Measurements from ENCODE around the gene SPATA2. TPM values are rescaled to one million over a fixed set of nuclear protein-coding genes. Genes with fewer than 3 reads are reported as not detected.
A peak's percentile ranks its signal among the peaks of the same experiment; 100 is the strongest.

The SPATA2 gene
- total and polyA plus RNA-seq, 2 of the 13 experiments (the other 11 are each of a cell fraction or from before 2014, with no cell fraction given), result 3.2 to 8.7 TPM

- TF ChIP-seq ATF6 (CRISPR knock-in tag; conservative IDR thresholded peaks at IDR 0.05) (no peak), NFE2L2 (IDR thresholded peaks at IDR 0.05; ENCODE audit: low read length) (no peak), EHMT2 (IDR thresholded peaks at IDR 0.05; ENCODE audit: borderline replicate concordance, low read depth, low read length) (no peak), MXI1 (IDR thresholded peaks at IDR 0.05; ENCODE audit: borderline replicate concordance, low read depth, low read length) (peak; percentile 79; the same call in 2 of the 3 replicates), MTERF4 (CRISPR knock-in tag; IDR thresholded peaks at IDR 0.05) (peak; percentile 21), ZFP36L2 (CRISPR knock-in tag; IDR thresholded peaks at IDR 0.05) (no peak), NFKBIZ (CRISPR knock-in tag; IDR thresholded peaks at IDR 0.05) (0 out of 2 replicates have a peak, but pooled peaks have one; percentile 21), PHF8 (CRISPR knock-in tag; IDR thresholded peaks at IDR 0.05) (peak; percentile 94), SIX4 (CRISPR knock-in tag; IDR thresholded peaks at IDR 0.05) (peak; percentile 48; the same call in 1 of the 2 replicates), BCLAF1 (IDR thresholded peaks at IDR 0.05) (no peak), NFE2L1 (CRISPR knock-in tag; IDR thresholded peaks at IDR 0.05; ENCODE audit: borderline replicate concordance) (0 out of 2 replicates have a peak, but pooled peaks have one; percentile 71), MIXL1 (CRISPR knock-in tag; IDR thresholded peaks at IDR 0.05) (no peak), NFATC3 (CRISPR knock-in tag; IDR thresholded peaks at IDR 0.05) (no peak), MEIS1 (CRISPR knock-in tag; IDR thresholded peaks at IDR 0.05; ENCODE audit: borderline replicate concordance) (no peak; the same call in 1 of the 2 replicates), CEBPZ (IDR thresholded peaks at IDR 0.05; ENCODE audit: low read length) (no peak), RFX3 (CRISPR knock-in tag; IDR thresholded peaks at IDR 0.05) (no peak), RFXANK (CRISPR knock-in tag; IDR thresholded peaks at IDR 0.05) (peak; percentile 40; the same call in 1 of the 2 replicates), ZNF280B (CRISPR knock-in tag; IDR thresholded peaks at IDR 0.05; ENCODE audit: borderline replicate concordance) (peak; percentile 86; the same call in 1 of the 2 replicates)
These were observed 21.1 kb upstream of the SPATA2 start, which contains the start of gene RNF114 (continued) for GRCh38 chr20:49936153-49937026.

Data from HepG2 (cell line).